ENCODE data around the gene IGF2.
"Not testable (repeated sequence)": the region's sequence is repeated elsewhere in the genome, so short reads cannot be mapped to it uniquely, and the experiment has no call there.

DNA sequence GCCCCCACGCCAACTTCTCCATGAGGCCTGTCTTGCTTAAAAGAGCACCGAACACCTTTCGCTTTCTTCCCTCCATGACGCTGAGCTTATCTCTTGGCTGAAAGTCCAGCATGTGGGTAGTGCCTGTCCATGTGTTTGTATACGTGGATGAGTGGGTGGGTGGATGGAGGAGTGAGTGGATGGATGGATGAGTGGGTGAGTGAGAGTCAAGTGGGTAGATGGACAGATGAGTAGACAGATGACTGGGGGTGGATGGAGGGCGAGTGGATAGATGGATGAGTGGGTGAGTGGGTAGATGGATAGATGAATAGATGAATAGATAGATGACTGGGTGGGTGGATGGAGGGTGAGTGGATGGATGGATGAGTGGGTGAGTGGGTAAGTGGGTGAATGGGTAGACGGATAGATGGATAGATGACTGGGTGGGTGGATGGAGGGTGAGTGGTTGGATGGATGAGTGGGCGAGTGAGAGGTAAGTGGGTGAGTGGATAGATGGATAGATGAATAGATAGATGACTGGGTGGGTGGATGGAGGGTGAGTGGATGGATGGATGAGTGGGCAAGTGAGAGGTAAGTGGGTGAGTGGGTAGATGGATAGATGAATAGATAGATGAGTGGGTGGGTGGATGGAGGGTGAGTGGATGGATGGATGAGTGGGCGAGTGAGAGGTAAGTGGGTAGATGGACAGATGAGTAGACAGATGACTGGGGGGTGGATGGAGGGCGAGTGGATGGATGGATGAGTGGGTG is 14.3 kb downstream of the IGF2 start:
- TF ChIP-seq GATA2 (IDR thresholded peaks at IDR 0.05; ENCODE audit: insufficient read depth, insufficient read length, low read depth, low read length), result not testable (repeated sequence)
- TF ChIP-seq, protein P1, sequence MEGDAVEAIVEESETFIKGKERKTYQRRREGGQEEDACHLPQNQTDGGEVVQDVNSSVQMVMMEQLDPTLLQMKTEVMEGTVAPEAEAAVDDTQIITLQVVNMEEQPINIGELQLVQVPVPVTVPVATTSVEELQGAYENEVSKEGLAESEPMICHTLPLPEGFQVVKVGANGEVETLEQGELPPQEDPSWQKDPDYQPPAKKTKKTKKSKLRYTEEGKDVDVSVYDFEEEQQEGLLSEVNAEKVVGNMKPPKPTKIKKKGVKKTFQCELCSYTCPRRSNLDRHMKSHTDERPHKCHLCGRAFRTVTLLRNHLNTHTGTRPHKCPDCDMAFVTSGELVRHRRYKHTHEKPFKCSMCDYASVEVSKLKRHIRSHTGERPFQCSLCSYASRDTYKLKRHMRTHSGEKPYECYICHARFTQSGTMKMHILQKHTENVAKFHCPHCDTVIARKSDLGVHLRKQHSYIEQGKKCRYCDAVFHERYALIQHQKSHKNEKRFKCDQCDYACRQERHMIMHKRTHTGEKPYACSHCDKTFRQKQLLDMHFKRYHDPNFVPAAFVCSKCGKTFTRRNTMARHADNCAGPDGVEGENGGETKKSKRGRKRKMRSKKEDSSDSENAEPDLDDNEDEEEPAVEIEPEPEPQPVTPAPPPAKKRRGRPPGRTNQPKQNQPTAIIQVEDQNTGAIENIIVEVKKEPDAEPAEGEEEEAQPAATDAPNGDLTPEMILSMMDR (IDR thresholded peaks at IDR 0.05; ENCODE audit: extremely low read depth in 1 of 2, insufficient read depth in 1 of 2, low read depth in 1 of 2, low read length in 2 of 2), result not testable (repeated sequence)
